NCI-H146 (cell line): ENCODE results near the gene PPP4R3B.

Experiments
- DNase-seq: peaks from one replicate; lab custom pipeline; 2025; lab: John Stamatoyannopoulos, UW

The PPP4R3B gene

DNA sequence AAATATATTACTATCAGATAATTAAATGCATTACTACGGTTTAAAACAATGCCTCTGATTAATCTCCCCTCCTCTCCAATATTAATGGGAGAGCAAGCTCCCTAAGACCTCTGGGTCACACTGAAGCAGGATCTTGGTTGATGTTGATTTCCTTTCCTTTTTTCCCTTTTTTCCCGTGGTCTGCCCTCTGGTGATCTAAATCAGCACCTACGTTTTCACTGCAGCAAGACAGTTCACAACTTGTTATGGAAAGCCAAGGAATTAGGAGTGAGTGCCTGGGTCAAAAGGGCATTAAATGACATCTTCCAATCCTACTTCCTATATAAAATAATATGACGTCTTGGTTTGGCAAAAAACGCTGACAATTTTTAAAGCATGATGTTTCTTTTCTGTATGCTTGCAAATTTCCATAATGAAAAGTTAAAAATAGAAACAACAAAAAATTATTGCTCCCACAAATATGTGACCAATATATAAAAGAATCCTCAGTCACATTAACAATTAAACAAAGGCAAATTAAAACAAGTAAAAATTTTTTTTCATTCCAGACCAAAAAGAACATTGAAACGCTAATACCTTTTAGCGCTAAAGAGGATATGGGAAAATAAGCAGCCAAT, 105.8 kb downstream of the PPP4R3B start:
- peak; percentile 33 for DNase-seq

DNA sequence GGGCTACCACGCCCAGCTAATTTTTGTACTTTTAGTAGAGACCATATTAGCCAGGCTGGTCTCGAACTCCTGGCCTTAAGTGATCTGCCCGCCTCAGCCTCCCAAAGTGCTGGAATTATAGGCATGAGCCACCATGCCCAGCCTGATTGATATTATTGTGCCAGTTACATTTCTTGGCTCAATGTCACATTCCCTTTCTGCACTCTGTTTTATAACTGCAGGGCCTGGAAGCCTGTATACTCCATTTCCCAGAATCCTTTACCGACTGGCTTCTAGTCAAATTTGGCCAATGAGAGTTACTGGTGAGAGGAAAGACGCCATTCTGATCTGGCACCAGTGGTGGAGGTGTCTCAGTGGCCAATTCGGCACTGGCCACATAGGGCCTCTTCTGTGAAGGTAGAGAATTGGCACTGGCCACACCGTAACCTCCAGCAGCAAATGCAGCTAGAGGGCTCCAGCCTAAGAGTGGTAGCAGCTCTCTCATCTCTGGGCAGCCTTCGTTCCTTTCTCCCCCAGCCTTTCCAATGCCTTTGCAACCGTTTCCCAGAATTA, 114.8 kb downstream of the PPP4R3B start:
- DNase-seq = no peak

GRCh38 chr2:55500025-55500424, 117.4 kb downstream of the PPP4R3B start:
- no peak for DNase-seq

DNA sequence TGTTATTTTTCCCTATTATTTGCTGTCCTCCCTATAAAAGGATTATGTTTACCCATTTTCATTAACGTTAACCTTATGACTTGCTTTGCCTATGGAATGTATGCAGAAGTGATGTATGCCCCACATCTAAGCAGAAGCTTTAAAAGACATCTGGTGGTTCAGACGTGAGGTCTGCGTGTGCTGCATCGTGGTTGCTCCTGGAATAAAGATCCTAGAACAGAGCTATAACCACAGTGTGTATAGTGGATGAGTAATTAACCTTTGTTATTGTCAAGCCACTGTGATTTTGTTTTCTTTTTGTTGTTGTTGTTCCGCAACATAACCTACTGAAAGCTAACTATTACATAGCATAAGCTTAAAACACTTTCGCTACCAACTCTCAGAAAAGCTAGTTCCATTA, 118.8 kb downstream of the PPP4R3B start:
- no peak for DNase-seq
